Measurements from ENCODE around the gene MALT1. TPM values are rescaled to one million over a fixed set of nuclear protein-coding genes. Genes with fewer than 3 reads are reported as not detected.
"Not testable (repeated sequence)": the region's sequence is repeated elsewhere in the genome, so short reads cannot be mapped to it uniquely, and the experiment has no call there.

Gene MALT1
- total RNA-seq, 4 donors from 2014 or later, result 40.1 to 48.9 (median 44.4) TPM

GRCh38 chr18:58753976-58754375 lies 82.7 kb downstream of the MALT1 start:
- 41 to 50% methylated on average over 3 of the region's 3 CpGs for WGBS, 2 donors

DNA sequence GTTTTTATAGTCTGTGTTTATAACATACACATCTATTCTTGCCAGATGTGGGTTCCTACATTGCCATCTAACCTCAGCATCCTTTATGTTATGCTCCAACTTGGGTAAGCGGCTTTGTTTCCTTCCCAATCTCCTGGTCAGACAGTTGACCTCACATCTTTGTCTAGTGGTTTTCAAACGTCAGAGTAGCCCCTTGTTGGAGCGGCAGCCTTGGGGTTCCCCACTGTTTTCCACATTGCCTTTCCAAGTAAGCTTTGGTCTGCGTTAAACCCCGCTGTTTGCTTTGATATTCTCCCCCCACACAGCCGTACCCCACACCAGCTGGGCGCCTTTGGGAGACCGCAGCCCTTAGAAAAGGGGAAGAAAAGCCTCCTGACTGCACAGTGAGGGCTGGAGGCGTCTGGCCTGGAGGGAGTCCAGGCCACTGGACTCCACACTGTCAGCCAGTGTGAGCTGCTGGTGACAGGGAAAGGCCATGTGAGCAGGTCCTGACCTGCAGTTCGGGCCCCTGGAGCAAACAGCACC lies 83.3 kb downstream of the MALT1 start:
- TF ChIP-seq CTCF (IDR thresholded peaks at IDR 0.05), result no peak
- no peak for TF ChIP-seq POLR2A (IDR thresholded peaks at IDR 0.05)
- DNase-seq (ENCODE audit: low spot score in 2 of 2), result no peak
- H3K4me3 ChIP-seq (ENCODE audit: low read depth, poor library complexity, severe bottlenecking), result no peak overlapping the region
- 49 to 52% methylated on average over 10 of the region's 10 CpGs for WGBS, 2 donors
- intact Hi-C loops (cut with DNase I; ENCODE audit: low total_unique reads), result no loop called here

More at GRCh38 chr18:58753976-58754375, 82.7 kb downstream of the MALT1 start:
- no peak overlapping the region for H3K4me3 ChIP-seq (ENCODE audit: low read depth, poor library complexity, severe bottlenecking)
- intact Hi-C loops (cut with DNase I; ENCODE audit: low total_unique reads), result no loop called here
- no peak for DNase-seq (ENCODE audit: low spot score in 2 of 2)
- TF ChIP-seq CTCF (IDR thresholded peaks at IDR 0.05) (no peak), POLR2A (IDR thresholded peaks at IDR 0.05) (no peak)

DNA sequence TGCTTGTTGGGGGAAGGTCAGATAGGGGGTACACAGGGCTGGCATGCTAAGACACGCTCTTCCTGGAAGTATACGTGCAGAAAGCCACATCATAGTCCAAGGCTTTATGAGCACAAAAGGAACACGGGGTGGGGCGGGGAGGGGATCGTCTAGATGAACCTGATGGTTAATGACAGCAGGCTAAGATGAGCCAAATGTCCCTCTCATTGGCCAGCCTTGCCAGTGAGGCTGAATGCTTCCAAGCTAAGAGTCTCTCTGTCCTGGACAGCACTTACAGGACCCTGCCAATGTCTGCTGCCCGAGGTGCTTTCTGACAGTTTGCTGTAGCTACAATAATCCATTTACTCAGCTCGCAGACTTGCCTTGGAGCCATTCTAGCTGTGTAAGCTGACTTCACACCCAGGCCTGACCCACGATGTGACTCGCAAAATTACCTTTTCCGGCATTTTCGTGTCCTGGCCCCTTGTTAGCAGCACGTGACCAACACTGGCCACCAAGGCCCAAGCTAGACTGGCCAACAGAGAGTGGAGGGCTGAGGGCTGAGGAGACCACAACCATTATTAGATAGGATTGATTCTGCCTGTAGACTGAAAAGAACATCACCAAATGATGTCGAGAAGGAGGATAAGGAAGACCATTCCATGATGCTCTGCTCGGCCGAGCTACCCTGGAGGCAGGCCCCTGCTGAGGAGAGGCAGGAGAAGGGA lies 84.2 kb downstream of the MALT1 start:
- 47 to 49% methylated on average over 15 of the region's 15 CpGs for WGBS, 2 donors
- no peak for TF ChIP-seq POLR2A (IDR thresholded peaks at IDR 0.05)
- TF ChIP-seq CTCF (IDR thresholded peaks at IDR 0.05), result no peak
- intact Hi-C loops (cut with DNase I; ENCODE audit: low total_unique reads), result no loop called here
- H3K4me3 ChIP-seq (ENCODE audit: low read depth, poor library complexity, severe bottlenecking), result no peak overlapping the region
- DNase-seq (ENCODE audit: low spot score in 2 of 2), result no peak

- TF ChIP-seq POLR2A (IDR thresholded peaks at IDR 0.05), result no peak
- TF ChIP-seq CTCF (IDR thresholded peaks at IDR 0.05), result no peak
- no peak for DNase-seq (ENCODE audit: low spot score in 2 of 2)
- intact Hi-C loops (cut with DNase I; ENCODE audit: low total_unique reads), result no loop called here
- 90 to 91% methylated on average over 9 to 10 of the region's 10 CpGs for WGBS, 2 donors
- no peak overlapping the region for H3K4me3 ChIP-seq (ENCODE audit: low read depth, poor library complexity, severe bottlenecking)
These were observed 84.9 kb downstream of the MALT1 start for GRCh38 chr18:58756148-58756547.

GRCh38 chr18:58756596-58757240 lies 85.5 kb downstream of the MALT1 start:
- WGBS, 2 donors, result 90 to 95% methylated on average over 5 to 8 of the region's 8 CpGs
- intact Hi-C loops (cut with DNase I; ENCODE audit: low total_unique reads), result no loop called here
- TF ChIP-seq CTCF (IDR thresholded peaks at IDR 0.05), result no peak
- TF ChIP-seq POLR2A (IDR thresholded peaks at IDR 0.05), result no peak
- no peak for DNase-seq (ENCODE audit: low spot score in 2 of 2)
- H3K4me3 ChIP-seq (ENCODE audit: low read depth, poor library complexity, severe bottlenecking), result no peak overlapping the region

- DNase-seq (ENCODE audit: low spot score in 2 of 2); intact Hi-C loops (cut with DNase I; ENCODE audit: low total_unique reads); H3K4me3 ChIP-seq (ENCODE audit: low read depth, poor library complexity, severe bottlenecking): not testable (repeated sequence)
- 96 to 97% methylated on average over 7 of the region's 7 CpGs for WGBS, 2 donors
These were observed 86.1 kb downstream of the MALT1 start for GRCh38 chr18:58757351-58757750.

Data from lower leg skin (tissue), 4 donors.